HUDEP-2 (cell line): ENCODE measurements around the gene FANCE.
"Not testable (repeated sequence)": the region's sequence is repeated elsewhere in the genome, so short reads cannot be mapped to it uniquely, and the experiment has no call there.

Experiments used
- DNase-seq, 76 experiments: peaks; one replicate each; lab custom pipeline; 2025; ENCODE audit not compliant: unreplicated experiment in 76 of 76; lab: John Stamatoyannopoulos, UW

FANCE gene

DNA sequence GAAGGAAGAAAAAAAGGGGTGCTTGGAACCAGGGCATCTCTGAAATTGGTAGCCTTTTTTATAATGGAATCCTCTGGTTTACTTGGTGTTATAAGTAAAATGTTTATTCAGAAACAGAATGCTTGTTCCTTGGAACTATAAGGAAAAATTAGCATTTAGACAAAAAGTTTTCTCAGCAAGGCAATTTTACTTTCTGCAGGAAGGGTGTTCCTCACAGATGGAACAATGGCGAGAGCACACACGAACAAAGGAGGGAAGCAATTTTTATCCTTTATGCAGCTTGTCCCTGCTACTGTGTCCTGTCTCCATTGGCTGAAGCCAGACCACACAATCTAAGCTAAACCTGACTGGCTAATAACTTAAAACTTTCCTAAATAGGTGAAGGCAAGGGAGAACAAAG is 22.7 kb upstream of the FANCE start:
- no peak for DNase-seq

- DNase-seq, result no peak
Observed at GRCh38 chr6:35432291-35432690, 19.8 kb upstream of the FANCE start.

DNA sequence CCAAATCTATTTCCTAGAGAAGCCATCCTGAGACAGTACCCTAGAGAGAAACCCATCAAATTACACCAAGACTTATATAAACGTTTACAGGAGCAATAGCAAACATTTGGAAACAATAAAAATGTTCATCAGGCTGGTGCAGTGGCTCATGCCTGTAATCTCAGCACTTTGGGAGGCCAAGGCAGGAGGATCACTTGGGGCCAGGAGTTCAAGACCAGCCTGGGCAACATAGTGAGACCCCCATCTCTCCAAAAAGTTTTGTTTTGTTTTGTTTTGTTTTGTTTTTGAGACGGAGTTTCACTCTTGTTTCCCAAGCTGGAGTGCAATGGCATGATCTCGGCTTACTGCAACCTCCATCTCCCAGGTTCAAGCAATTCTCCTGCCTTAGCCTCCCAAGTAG is 19.4 kb upstream of the FANCE start:
- not testable (repeated sequence) for DNase-seq

DNA sequence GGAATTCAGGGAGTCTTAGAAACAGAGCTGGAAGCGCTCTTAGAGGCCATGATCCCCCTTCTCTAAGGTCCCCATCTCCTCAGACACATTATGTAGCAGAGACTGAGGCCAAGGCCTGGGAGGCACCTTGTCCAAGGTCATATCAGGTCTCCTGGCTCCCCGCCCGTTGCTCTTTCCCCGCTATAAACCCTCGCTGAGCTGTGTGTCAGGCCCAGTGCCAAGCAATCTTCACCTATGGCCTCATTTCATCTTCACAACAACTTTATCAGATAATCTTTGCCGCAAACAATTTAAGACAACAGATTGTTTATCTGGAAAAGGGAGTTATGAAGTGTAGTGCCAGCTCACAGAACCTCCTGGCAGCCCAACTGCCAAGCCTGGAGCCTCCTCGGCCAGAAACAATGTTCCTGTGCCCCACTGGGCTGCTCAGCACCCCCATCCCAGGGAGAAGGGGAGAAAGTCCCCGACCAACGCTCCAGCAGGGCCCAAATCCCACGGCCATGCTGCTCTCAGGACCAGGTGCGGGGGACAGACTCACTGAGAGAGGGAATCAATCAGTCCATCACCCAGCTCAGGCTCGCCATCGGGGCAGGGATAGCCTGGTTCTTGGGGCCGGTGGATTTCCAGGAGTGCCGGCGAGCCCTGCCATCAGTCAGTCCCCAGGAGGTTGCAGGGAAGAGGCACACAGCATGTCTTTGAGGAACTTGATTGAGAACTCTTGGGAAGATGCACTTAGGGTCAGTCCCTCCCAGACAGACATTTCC is 16.9 kb upstream of the FANCE start:
- peak in 9 of 76 experiments; percentile 10 to 32 (median 15) for DNase-seq

DNA sequence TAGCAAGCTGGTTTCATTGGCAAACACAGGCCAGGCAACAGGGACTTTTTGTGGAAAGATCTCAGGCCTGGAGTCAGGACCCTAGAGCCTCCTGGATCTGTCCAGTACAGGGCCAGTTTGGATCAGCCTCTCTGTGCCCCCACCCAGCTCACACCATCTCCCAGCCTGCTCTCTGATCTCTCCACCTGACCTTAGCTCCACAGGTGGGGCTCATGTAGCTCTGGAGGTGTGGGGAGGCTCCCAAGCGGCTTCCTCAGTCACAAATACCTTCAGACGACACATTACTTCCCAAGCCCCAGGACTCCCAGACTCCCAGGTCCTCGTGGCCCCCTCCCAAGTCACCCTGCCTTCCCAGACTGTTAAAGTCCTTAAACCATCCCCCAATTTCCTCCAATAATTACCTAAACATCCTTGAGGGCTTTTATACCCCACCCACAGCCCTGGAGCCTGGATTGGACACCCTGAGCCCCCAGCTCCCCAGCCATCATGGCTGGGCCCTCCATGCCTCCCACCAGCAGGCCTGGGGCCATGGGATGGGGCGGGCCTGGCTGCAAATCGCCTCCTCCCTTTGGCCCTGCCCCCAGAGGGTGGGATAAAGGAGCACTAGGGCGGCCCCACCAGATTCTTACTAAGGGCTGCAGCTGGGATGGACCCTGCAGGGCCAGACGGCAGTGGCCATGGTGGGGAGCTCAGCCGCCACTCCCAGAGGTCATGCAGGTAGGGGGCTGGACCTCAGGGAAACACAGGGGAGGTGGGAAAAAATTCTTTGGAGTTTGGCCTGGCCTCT is 15.9 kb upstream of the FANCE start:
- no peak for DNase-seq

DNA sequence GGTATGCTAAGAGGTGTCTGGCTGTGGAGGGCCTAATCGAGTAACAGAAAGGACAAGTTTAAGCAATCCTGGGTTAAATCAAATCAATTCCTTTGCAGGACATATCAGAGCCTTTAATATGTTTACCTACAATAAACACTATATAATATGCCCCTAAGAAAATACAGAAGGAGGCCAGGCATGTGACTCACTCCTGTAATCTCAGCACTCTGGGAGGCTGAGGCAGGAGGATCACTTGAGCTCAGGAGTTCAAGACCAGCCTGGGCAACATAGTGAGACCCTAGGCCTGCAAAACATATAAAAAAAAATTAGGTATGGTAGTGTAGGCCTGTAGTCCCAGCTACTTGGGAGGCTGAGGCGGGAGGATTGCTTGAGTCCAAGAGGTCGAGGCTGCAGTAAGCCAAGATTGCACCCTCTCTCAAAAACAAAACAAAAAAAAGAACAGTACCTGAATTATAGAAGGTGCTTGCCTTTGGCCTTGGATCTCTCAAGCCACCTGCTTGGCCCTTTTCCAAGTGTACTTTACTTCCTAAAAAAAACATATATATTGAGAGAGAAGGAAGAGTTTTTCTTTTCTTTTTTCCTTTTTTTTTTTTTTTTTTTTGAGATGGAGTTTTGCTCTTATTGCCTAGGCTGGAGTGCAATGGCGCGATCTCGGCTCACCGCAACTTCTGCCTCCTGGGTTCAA is 13.6 kb upstream of the FANCE start:
- not testable (repeated sequence) for DNase-seq

GRCh38 chr6:35439308-35439707 is 12.8 kb upstream of the FANCE start:
- DNase-seq, result peak in 2 of 76 experiments; percentile 11

- DNase-seq, result no peak
Observed at GRCh38 chr6:35441205-35441604, 10.9 kb upstream of the FANCE start.

DNA sequence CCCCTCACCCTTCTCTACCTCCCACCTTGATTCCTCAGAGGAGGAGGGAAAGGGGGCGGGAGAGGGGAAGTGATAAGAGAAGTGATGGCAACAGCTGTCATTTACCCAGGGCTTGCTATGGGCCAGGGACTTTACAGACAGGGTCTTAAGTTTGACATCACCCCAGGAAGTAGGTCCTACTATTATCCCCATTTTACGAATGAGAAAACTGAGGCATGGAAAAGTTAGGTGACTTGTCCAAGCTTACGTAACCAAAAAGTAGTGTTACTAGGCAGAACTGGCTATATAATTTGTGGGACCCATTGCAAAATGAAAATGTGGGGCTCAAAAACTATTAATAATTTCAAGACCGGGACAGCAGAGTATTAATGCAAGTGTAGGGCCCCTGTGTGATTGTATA is 10.5 kb upstream of the FANCE start:
- DNase-seq, result no peak

DNA sequence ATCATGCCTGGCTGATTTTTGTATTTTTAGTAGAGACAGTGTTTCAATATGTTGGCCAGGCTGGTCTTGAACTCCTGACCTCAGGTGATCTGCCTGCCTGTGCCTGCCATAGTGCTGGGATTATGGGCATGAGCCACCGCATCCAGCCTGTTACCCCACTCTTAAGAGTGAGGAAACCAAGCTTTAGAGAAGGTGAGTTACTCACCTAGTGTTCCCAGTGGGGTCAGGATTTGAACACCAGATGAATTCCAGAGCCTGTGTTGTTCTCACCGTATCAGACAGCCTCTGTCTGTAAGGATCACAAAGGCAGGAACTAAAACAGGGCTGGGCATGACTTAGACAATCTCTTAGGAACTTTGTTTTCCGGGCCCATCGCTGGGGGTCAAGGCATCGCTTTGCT is 9.4 kb upstream of the FANCE start:
- no peak for DNase-seq

DNA sequence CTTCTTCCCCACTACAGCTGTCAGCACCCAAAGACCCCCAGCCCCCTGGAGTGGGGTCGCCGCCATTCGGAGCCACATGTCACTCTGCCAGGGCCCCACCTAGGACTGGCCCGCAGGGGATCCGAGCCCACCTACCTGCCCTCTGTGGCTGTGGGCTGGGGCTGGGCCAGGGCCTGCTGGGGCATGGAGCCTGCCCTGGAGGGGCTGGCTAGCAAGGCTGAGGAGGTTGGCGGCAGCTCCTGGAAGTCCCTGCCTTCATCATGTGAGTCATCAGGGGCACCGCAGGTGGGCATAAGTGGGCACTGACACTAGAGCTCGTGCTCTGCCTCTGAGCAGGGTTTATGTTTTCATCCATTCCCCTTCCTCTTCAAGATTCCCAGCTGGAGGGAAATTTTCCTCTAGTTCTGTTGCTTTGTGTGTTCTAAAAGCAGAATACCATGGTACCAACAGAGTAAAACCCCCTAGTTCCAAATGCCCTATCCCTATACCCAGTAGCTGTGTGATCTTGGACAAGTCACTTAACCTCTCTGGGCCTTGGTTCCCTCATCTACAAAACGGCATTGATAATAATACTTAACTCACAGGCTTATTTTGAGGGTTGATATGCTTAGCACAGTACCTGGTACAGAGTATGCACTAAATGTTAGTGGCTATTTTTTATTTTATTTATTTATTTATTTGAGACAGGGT is 8.7 kb upstream of the FANCE start:
- DNase-seq, result no peak

DNA sequence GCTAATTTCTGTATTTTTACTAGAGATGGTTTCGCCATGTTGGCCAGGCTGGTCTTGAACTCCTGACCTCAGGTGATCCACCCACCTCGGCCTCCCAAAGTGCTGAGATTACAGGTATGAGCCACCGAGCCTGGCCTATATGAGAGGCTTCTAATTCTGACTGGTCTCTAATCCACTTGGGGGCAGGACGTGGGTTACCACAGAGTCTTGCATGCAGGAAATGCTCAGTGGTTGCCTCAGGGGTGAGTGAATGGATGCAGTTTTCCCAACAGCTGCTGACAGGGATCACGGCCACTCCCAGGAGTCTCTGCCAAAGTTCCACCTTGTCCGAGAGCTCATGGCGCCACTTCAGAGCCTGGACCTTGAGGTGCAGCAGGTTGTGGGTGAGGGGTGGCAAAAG is 6.4 kb upstream of the FANCE start:
- DNase-seq, result no peak

- no peak for DNase-seq
Observed at GRCh38 chr6:35448191-35448590, 3.9 kb upstream of the FANCE start.

- DNase-seq, result peak in 31 of 76 experiments; percentile 12 to 84 (median 59)
Observed at GRCh38 chr6:35449287-35449881, 2.8 kb upstream of the FANCE start.

DNA sequence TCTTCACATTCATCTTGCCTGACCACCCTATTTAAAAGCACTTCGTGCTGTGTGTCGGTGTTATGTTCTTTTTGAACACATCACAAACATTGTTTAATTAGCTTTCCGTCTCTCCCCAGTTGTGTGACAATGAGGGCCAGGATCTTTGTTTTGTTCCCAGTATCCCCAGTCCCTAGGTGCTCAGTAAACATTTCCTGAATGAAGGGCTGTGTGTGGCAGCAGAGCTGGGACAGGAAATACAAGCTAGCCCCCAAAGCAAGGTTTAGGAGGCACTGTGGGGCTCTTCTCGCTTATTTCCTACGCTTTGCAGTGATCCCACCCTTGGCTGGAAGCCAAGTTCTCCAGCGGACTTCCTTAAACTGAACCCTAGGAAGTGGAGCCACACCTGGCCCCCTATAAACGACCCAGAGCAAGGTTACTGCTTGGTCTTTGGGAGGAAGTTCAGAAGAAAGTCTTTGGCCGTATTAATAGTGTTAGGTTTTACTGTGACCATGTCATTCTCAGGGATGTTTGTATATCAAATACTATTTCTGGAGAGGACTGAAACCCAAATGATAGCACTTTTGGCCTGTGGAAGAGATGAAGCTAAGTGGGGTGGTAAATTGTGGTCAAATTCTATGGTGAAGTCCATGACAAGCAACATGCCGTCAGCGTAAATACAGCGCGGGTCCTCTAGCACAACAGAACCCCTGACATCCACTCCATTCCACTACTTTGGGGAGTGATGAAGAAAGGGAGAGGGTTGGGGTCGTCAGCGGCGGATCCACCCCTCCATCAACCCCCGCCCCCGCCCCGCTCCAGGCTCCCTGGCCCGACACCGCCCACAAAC is 570 bp upstream of the FANCE start:
- DNase-seq, result no peak

GRCh38 chr6:35453236-35453635 is 1.1 kb downstream of the FANCE start:
- peak in 35 of 76 experiments; percentile 26 to 81 (median 62) for DNase-seq

- no peak for DNase-seq
Observed at GRCh38 chr6:35454391-35455110, 2.4 kb downstream of the FANCE start.

- DNase-seq, result no peak
Observed at GRCh38 chr6:35457907-35458306, 5.8 kb downstream of the FANCE start.

- no peak for DNase-seq
Observed at GRCh38 chr6:35461270-35461669, 9.1 kb downstream of the FANCE start.
